IPS-11a (cell line): ENCODE results near the gene DDX54.
"Not testable (repeated sequence)": the region's sequence is repeated elsewhere in the genome, so short reads cannot be mapped to it uniquely, and the experiment has no call there.

ENCODE experiments used
- H3K4me3 ChIP-seq: one replicate; pipeline ENCODE4 v1.5.1; 2013; ENCODE audit warnings: low read depth, low read length, control low read depth

The DDX54 gene

DNA sequence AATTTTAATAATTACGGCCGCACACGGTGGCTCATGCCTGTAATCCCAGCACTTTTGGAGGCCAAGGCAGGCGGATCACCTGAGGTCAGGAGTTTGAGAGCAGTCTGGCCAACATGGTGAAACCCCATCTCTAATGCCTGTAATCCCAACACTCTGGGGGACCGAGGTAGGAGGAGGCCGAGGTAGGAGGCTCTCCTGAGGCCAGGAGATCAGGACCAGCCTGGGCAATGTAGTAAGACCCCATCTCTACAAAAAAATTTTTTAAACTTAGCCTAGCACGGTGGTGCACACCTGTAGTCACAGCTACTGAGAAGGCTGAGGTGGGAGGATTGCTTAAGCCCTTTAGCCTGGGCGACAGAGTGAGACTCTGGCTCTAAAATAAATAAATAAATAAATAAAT is 41.3 kb downstream of the DDX54 start:
- no peak overlapping the region for H3K4me3 ChIP-seq

- H3K4me3 ChIP-seq, result no peak overlapping the region
Observed at GRCh38 chr12:113142886-113143332, 42.4 kb downstream of the DDX54 start.

GRCh38 chr12:113142173-113142885 is 42.9 kb downstream of the DDX54 start:
- no peak overlapping the region for H3K4me3 ChIP-seq

- H3K4me3 ChIP-seq, result not testable (repeated sequence)
Observed at GRCh38 chr12:113141716-113142115, 43.6 kb downstream of the DDX54 start.

GRCh38 chr12:113140706-113141105 is 44.6 kb downstream of the DDX54 start:
- no peak overlapping the region for H3K4me3 ChIP-seq

- no peak overlapping the region for H3K4me3 ChIP-seq
Observed at GRCh38 chr12:113138826-113139225, 46.5 kb downstream of the DDX54 start.

DNA sequence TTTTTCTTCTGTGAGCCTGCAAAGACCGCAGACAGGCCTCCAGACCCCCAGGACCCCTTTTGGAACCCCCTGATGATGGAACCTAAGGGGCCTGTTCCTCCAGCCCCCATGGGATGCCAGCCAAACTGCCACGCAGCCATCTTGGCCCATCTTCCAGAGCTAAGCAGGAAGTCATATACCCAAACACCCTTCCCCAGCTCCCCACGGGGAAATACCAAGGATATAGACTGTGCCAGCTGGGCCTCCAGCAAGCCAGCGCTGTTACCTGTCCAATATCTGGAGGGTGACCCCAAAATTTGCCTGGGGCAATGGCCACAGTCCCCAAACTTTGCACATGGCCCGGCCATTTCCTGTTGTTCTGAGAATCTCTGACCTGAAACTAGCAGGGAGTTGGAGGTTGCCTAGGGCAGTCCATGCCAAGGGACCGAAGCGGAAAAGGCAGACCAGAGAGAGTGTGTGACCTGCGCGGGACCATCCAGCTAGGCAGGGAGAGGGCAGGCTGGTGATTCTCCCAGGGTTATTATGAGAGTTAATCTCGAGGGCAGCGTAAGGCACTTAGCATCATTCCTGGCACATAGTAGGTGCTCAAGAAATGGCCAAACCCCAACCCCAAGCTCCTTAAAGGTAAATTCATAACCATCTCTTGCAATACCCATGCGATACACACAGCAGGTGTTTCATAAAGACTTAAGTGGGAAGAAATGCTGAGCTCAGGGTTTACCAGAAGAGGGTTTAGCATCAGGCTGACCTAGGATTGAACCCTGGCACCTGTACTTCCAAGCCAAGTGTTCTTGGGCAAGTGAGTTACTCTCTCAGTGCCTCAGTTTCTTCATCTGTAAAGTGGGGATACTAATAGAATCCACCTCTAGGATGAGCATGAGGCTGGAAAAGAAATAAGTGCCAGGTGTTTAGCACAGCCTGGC is 47.2 kb downstream of the DDX54 start:
- H3K4me3 ChIP-seq, result no peak overlapping the region

- H3K4me3 ChIP-seq, result no peak overlapping the region
Observed at GRCh38 chr12:113136990-113137511, 48.2 kb downstream of the DDX54 start.

- H3K4me3 ChIP-seq, result peak overlapping the region; percentile 27
Observed at GRCh38 chr12:113136128-113136989, 48.9 kb downstream of the DDX54 start.

- peak within 1 kb of the TSS; percentile 63 for H3K4me3 ChIP-seq
Observed at GRCh38 chr12:113135178-113136127, 49.8 kb downstream of the DDX54 start, which contains the start of gene RASAL1. TSS of gene RASAL1 (minus strand) at chr12:113135761. CDS start at chr12:113135462, 299 bp downstream.

GRCh38 chr12:113134521-113134951 is 50.7 kb downstream of the DDX54 start:
- H3K4me3 ChIP-seq, result no peak overlapping the region

DNA sequence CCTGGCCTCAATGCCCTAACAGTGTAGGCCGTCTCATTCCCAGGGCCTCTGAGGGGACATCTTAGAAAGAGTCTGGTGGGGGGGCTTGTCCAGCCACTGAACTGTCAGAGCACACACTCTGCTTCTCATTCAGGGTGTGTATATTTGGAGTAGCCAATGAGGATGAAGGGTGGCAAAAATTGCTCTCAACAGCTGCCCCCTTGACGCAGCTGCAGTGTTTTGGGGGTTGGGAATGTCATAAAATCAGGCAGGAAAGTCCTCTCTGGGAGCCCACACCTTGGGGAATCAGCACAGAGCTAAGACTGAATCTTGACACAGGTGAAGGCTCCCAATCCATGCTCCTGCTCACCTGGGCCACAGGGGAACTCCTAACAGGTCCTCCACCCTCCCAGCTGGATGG is 51.2 kb downstream of the DDX54 start:
- no peak overlapping the region for H3K4me3 ChIP-seq

DNA sequence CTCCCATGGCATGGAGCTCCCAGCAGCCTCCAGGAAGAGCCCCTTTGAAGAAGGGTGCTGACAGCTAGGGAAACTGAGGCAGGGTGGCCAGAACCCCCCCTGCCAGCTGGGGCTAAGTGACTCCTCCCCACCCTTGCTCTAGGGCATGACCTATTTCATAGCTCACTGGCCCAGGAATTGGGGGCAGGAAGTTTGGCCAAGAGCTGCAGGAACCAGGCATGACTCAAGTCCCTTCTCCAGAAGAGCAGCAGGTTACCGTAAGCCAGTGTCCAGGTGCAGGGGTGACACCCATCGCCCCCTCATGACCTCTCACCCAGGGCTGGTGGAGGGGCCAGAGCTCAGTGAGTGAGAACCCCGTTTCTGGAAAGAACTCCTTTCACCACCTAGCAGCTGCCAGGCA is 51.6 kb downstream of the DDX54 start:
- no peak overlapping the region for H3K4me3 ChIP-seq

DNA sequence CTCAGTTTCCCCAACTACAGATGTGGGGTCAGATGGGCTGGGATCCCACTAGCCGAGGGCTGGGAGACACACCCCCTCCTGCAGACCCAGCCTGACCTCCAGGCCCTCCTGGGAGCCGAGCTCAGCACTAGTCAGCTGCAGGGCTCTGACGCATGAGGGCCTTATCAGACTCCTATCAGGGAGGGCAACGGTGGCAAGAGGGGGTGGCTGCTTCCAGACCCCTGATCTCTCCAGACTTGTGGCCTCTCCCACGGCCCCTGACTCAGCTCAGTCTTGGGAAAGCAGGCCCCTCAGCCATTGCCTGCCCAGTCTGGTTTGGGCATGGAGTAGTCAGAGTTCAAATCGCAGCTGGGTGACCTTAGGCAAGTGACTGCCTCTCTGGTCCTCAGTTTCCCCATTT is 52.2 kb downstream of the DDX54 start:
- no peak overlapping the region for H3K4me3 ChIP-seq

GRCh38 chr12:113131556-113131955 is 53.7 kb downstream of the DDX54 start:
- no peak overlapping the region for H3K4me3 ChIP-seq

- H3K4me3 ChIP-seq, result no peak overlapping the region
Observed at GRCh38 chr12:113130457-113131135, 54.7 kb downstream of the DDX54 start.

- H3K4me3 ChIP-seq, result no peak overlapping the region
Observed at GRCh38 chr12:113129664-113130456, 55.4 kb downstream of the DDX54 start.
